HepG2 (cell line): ENCODE results near the gene KHNYN. TPM values are rescaled to one million over a fixed set of nuclear protein-coding genes. Genes with fewer than 3 reads are reported as not detected.

Source experiments
- EED ChIP-seq: sonication (generic); formaldehyde crosslinking; IDR thresholded peaks from 2 replicates; pipeline ENCODE4 v1.5.0; 2020; ENCODE audit warnings: mild to moderate bottlenecking, missing genetic modification reagents
- ELK4 ChIP-seq: sonication (generic); formaldehyde crosslinking; IDR thresholded peaks from 2 replicates; pipeline ENCODE4 v1.9.0; 2021; ENCODE audit warnings: missing genetic modification reagents, borderline replicate concordance
- REXO4 ChIP-seq: sonication (generic); formaldehyde crosslinking; IDR thresholded peaks from 2 replicates; pipeline ENCODE4 v1.8.0; 2022; ENCODE audit warnings: missing genetic modification reagents, mild to moderate bottlenecking, borderline replicate concordance
- SIX4 ChIP-seq: sonication (generic); formaldehyde crosslinking; IDR thresholded peaks from 2 replicates; pipeline ENCODE4 v1.4.0; 2020; ENCODE audit warnings: missing genetic modification reagents
- SOX6 ChIP-seq, 2 experiments: fragments of 450-650 bp in 1 of 2; sonication (generic) in 1 of 2; formaldehyde crosslinking in 1 of 2; IDR thresholded peaks; 2 replicates each; pipeline versions ENCODE4 v1.4.0 to v1.6.1; 2017 to 2020; ENCODE audit warnings: antibody characterized with exemption in 1 of 2, mild to moderate bottlenecking in 1 of 2, missing genetic modification reagents in 1 of 2
- TCF7L2 ChIP-seq: IDR thresholded peaks from 2 replicates; pipeline ENCODE4 v1.6.1; 2011; ENCODE audit warnings: mild to moderate bottlenecking, low read depth, low read length, moderate library complexity
- ZNF597 ChIP-seq: sonication (generic); formaldehyde crosslinking; IDR thresholded peaks from 2 replicates; pipeline ENCODE4 v1.5.0; 2020; ENCODE audit warnings: missing genetic modification reagents
- ZNF687 ChIP-seq: sonication (generic); formaldehyde crosslinking; IDR thresholded peaks from 2 replicates; pipeline ENCODE4 v1.5.1; 2020; ENCODE audit warnings: mild to moderate bottlenecking, missing genetic modification reagents, moderate library complexity
- ZNF839 ChIP-seq: sonication (generic); formaldehyde crosslinking; IDR thresholded peaks from 2 replicates; pipeline ENCODE4 v1.4.0; 2020; ENCODE audit warnings: missing genetic modification reagents, mild to moderate bottlenecking, borderline replicate concordance
- ZNF891 ChIP-seq: sonication (generic); formaldehyde crosslinking; IDR thresholded peaks from 2 replicates; pipeline ENCODE4 v1.5.0; 2020; ENCODE audit warnings: mild to moderate bottlenecking, missing genetic modification reagents
- polyA plus RNA-seq, 8 experiments: library from polyadenylated mRNA; depleted of rRNA in 3 of 8; stranded (reverse) in 7 of 8; unstranded in 1 of 8; fragments of >200 nt; fragmentation: Illumina TruSeq in 4 of 8; extraction: Trizol in 4 of 8; gene quantifications; 2 replicates each; pipeline versions ENCODE4 v1.2.1 to v1.2.3, GENCODE V29; 2011 to 2016; ENCODE audit warnings: low read depth in 4 of 8, missing spikeins in 1 of 8, mixed read lengths in 1 of 8; ENCODE audit not compliant: insufficient read depth in 1 of 8
- total RNA-seq, 5 experiments: library from RNA; depleted of rRNA; stranded (reverse); fragments of >200 nt; fragmentation: Illumina TruSeq; extraction: Trizol; gene quantifications; 2 replicates each; pipeline ENCODE4 v1.2.3, GENCODE V29; 2016; ENCODE audit warnings: low read depth in 1 of 5
- TF ChIP-seq, protein P1 (sequence below): sonication (generic); formaldehyde crosslinking; IDR thresholded peaks from 2 replicates; pipeline ENCODE4 v1.5.0; 2020; ENCODE audit warnings: mild to moderate bottlenecking, missing genetic modification reagents, borderline replicate concordance
- TF ChIP-seq, protein P2 (sequence below): IDR thresholded peaks from 2 replicates; pipeline ENCODE4 v1.6.1; 2016; ENCODE audit warnings: missing biosample characterization, missing genetic modification reagents, low read depth
- TF ChIP-seq, protein P3 (sequence below): sonication (generic); formaldehyde crosslinking; IDR thresholded peaks from 2 replicates; pipeline ENCODE4 v1.4.0; 2020; ENCODE audit warnings: missing genetic modification reagents

The KHNYN gene
- total and polyA plus RNA-seq, 2 of the 13 experiments (the other 11 are each of a cell fraction or from before 2014, with no cell fraction given), result 52.8 to 75.7 TPM

GRCh38 chr14:24399447-24399822 is 30.3 kb upstream of the KHNYN start (continued):
- TF ChIP-seq, protein P1, sequence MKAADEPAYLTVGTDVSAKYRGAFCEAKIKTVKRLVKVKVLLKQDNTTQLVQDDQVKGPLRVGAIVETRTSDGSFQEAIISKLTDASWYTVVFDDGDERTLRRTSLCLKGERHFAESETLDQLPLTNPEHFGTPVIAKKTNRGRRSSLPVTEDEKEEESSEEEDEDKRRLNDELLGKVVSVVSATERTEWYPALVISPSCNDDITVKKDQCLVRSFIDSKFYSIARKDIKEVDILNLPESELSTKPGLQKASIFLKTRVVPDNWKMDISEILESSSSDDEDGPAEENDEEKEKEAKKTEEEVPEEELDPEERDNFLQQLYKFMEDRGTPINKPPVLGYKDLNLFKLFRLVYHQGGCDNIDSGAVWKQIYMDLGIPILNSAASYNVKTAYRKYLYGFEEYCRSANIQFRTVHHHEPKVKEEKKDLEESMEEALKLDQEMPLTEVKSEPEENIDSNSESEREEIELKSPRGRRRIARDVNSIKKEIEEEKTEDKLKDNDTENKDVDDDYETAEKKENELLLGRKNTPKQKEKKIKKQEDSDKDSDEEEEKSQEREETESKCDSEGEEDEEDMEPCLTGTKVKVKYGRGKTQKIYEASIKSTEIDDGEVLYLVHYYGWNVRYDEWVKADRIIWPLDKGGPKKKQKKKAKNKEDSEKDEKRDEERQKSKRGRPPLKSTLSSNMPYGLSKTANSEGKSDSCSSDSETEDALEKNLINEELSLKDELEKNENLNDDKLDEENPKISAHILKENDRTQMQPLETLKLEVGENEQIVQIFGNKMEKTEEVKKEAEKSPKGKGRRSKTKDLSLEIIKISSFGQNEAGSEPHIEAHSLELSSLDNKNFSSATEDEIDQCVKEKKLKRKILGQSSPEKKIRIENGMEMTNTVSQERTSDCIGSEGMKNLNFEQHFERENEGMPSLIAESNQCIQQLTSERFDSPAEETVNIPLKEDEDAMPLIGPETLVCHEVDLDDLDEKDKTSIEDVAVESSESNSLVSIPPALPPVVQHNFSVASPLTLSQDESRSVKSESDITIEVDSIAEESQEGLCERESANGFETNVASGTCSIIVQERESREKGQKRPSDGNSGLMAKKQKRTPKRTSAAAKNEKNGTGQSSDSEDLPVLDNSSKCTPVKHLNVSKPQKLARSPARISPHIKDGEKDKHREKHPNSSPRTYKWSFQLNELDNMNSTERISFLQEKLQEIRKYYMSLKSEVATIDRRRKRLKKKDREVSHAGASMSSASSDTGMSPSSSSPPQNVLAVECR, result no peak
- TF ChIP-seq REXO4 (CRISPR knock-in tag) (no peak), TCF7L2 (no peak), ZNF839 (CRISPR knock-in tag) (0 out of 2 replicates have a peak, but pooled peaks have one; percentile 53), ELK4 (no peak), SOX6 (IDR thresholded peaks at IDR 0.05) (no peak), SOX6 (CRISPR knock-in tag; IDR thresholded peaks at IDR 0.05) (no peak), ZNF891 (no peak), EED (0 out of 2 replicates have a peak, but pooled peaks have one; percentile 6), SIX4 (CRISPR knock-in tag) (no peak), ZNF597 (CRISPR knock-in tag) (no peak), ZNF687 (CRISPR knock-in tag) (peak; percentile 55)
- TF ChIP-seq, protein P2, sequence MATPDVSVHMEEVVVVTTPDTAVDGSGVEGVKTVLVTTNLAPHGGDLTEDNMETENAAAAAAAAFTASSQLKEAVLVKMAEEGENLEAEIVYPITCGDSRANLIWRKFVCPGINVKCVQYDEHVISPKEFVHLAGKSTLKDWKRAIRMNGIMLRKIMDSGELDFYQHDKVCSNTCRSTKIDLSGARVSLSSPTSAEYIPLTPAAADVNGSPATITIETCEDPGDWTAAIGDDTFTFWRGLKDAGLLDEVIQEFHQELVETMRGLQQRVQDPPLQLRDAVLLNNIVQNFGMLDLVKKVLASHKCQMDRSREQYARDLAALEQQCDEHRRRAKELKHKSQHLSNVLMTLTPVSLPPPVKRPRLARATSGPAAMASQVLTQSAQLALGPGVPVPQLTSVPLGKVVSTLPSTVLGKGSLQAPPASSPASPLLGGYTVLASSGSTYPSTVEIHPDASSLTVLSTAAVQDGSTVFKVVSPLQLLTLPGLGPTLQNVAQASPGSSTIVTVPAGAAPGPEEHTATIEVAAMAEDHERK (CRISPR knock-in tag), result no peak
- TF ChIP-seq, protein P3, sequence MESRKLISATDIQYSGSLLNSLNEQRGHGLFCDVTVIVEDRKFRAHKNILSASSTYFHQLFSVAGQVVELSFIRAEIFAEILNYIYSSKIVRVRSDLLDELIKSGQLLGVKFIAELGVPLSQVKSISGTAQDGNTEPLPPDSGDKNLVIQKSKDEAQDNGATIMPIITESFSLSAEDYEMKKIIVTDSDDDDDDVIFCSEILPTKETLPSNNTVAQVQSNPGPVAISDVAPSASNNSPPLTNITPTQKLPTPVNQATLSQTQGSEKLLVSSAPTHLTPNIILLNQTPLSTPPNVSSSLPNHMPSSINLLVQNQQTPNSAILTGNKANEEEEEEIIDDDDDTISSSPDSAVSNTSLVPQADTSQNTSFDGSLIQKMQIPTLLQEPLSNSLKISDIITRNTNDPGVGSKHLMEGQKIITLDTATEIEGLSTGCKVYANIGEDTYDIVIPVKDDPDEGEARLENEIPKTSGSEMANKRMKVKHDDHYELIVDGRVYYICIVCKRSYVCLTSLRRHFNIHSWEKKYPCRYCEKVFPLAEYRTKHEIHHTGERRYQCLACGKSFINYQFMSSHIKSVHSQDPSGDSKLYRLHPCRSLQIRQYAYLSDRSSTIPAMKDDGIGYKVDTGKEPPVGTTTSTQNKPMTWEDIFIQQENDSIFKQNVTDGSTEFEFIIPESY, result no peak
